HG02852 (cell line): Measurements from ENCODE around the gene SCUBE3.

Source experiments
- ATAC-seq: cut with Tn5 transposase; IDR thresholded peaks from one replicate; pipeline ENCODE4 v1.9.1; 2021; ENCODE audit warnings: mild to moderate bottlenecking, moderate library complexity; ENCODE audit not compliant: unreplicated experiment

SCUBE3 gene

DNA sequence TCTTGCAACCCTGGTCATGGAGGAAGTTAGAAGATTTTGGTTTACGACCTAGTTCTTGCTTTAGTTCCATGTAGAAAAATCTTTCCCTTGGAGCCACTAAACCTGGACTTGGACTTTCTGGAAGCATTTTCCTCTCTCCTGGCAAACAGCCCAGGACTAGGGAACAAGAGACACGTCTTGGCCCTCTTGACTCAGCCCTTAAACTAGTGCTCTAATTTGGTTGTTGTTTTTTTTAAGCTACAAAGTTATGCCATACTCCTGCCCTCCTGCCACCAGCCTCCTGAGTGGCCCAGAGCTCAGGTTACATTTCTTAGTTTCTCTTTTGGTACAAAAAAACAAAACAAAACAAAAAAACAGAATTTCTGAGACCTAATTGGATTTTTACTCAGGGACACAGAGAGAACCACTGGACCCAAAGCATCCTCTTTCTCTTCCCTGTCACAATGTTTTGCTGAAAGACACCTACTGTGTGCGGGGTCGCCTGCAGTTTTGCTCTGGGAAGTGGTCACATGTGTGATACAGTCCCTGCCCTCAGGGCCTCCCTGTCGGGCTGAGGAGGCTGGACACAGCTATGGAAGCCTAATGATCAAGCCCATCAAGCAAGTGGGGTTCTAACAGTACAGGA, 32.3 kb upstream of the SCUBE3 start:
- ATAC-seq: no peak

- no peak for ATAC-seq
Observed at GRCh38 chr6:35181933-35182612, 31.7 kb upstream of the SCUBE3 start.

DNA sequence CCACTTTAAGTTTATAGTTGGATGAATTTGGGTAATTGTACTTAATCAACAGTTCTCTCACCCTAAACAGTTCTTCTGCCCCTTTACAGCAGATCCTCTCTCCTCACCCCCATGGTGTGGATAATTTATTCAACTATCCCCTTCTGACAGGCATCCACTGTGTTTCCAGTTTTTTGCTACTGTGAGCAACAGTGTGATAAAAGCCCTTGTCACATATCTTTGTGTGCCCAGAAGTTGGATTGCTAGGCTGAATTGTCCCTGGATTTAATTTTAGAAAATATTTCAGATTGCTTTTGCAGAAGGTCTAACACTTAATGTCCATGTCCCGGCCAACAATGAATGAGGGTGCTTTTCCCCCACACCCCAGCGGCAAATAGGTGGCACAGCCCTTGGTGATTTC, 30.5 kb upstream of the SCUBE3 start:
- ATAC-seq: no peak

DNA sequence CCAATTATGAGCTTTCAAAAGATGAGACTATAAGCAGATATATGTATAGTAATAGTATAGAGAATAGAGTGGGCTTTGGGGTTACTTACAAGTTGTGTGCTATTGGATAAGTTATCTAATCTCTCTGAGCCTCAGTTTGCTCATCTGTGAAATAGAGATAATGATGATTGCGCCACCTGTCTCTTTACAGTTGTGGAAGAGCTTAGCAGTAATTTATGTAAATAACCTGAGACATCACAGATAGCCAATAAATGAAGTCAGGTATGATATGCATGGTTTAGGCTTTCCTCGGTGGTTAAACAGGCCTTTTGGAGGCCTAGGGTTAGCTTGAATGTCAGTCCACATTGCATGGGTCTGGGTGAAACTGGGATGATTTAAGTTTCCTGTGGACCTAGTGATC, 29.8 kb upstream of the SCUBE3 start:
- ATAC-seq: no peak

GRCh38 chr6:35184580-35185301, 29.0 kb upstream of the SCUBE3 start:
- ATAC-seq: no peak

- no peak for ATAC-seq
Observed at GRCh38 chr6:35185302-35185681, 28.5 kb upstream of the SCUBE3 start.

DNA sequence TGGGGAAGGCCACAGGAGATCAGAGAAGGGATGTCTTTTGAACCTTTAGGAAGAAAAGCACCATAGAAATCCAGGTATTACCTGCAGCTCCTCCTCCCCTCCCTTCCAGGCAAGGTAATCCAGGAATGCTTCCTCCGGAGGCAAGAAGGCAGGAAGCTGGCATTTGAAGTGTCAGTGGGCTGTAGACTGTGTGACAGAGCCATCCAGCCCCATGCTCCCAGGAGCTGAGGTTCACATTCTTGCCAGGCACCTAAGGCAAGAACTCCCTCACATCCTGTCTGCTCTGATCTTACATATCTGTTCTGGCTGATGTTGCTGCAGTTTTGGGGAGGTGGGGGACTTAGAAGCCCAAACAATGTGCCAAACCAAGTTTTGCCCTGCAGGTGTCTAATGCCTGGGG, 27.8 kb upstream of the SCUBE3 start:
- no peak for ATAC-seq

DNA sequence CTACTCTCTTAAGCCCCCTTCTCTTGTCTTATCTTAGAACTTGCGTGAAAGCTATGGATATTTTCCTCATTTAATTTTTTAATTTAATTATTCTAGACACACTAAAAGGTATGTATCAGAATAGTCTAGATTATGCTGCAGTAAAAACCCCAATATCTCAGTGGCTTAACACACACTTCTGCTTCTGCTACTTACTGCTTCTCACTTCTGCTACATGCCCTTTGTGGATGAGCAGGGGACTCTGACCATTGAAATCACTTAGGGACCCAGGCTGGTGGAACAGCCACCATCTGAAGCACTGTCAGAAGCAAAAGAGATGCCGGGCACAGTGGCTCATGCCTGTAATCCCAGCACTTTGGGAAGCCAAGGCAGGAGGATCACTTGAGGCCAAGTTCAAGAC, 27.2 kb upstream of the SCUBE3 start:
- ATAC-seq: no peak

DNA sequence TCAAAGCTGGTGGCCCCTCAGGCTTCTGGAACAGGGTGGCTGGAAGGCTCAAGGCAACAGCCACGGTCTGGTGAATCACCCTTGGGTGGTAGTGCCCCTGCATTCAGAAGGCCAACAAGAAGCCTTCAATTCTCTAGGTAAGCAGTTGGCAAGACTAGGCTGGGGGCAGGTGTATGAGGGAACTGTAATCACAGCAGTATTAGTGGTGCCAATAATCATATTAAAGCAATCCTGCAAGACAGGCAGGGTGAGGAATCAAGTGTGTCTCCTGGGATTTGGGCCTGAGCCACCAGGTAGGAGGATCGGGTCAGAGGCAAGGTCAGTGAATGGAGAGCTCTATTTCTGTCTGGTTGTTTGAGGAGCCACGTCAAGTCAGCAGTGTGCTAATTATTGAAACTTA, 24.9 kb upstream of the SCUBE3 start:
- no peak for ATAC-seq

- no peak for ATAC-seq
Observed at GRCh38 chr6:35190306-35190705, 23.4 kb upstream of the SCUBE3 start.

- no peak for ATAC-seq
Observed at GRCh38 chr6:35191889-35192288, 21.9 kb upstream of the SCUBE3 start.

GRCh38 chr6:35192301-35192860, 21.4 kb upstream of the SCUBE3 start:
- ATAC-seq: no peak

GRCh38 chr6:35194390-35194789, 19.4 kb upstream of the SCUBE3 start:
- ATAC-seq: no peak

GRCh38 chr6:35195120-35195780, 18.5 kb upstream of the SCUBE3 start:
- no peak for ATAC-seq

- ATAC-seq: no peak
Observed at GRCh38 chr6:35197196-35197595, 16.6 kb upstream of the SCUBE3 start.

- no peak for ATAC-seq
Observed at GRCh38 chr6:35199866-35200265, 13.9 kb upstream of the SCUBE3 start.

GRCh38 chr6:35202066-35202546, 11.7 kb upstream of the SCUBE3 start:
- ATAC-seq: no peak

DNA sequence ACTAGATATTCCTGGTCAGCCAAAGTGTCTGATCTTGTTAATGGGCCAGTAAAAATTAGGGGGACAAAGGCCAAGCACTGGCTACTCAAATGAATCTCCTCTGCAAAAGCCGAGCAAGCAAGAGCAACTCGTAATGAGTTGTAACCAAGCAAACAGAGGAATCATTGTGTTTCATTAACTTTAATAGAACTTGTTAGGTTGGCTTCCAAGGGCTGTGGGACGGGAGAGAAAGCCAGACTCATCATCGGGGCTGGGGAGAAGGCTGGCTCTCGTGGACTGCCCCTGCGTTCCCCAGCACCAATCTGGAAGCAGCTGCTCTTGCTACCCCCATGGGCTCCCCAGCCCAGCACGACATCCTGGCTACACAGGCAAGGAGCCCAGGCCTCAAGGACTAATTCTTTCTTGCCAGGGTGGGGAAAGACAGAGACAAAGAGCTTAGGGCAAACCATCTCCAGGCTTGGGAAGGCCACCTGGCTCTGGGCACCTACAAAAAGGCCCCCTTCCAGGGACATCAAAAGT, 10.5 kb upstream of the SCUBE3 start:
- ATAC-seq: no peak

GRCh38 chr6:35203680-35204079, 10.1 kb upstream of the SCUBE3 start:
- ATAC-seq: no peak

- no peak for ATAC-seq
Observed at GRCh38 chr6:35206346-35206745, 7.4 kb upstream of the SCUBE3 start.

DNA sequence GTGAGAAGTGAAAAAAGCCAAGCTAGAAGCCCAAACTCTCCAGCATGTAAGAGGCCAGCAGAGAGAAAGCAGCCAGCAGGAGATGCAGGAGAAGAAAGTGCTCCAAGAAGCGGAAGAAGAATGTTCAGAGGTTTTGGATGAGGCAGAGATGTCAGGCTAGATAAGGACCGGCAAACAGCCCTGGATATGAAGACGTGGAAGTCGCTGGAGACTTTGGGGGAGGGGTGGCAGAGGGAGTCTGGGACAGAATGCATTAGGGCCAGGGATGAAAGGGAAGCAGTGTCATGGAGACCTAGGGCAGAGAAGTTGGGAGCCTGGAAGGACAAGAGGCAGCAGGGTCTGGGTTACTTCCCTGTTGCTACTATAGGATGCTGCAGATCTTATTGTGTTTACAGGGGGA, 5.3 kb upstream of the SCUBE3 start:
- no peak for ATAC-seq
